Measurements from ENCODE around the gene RGS2.

The RGS2 gene

DNA sequence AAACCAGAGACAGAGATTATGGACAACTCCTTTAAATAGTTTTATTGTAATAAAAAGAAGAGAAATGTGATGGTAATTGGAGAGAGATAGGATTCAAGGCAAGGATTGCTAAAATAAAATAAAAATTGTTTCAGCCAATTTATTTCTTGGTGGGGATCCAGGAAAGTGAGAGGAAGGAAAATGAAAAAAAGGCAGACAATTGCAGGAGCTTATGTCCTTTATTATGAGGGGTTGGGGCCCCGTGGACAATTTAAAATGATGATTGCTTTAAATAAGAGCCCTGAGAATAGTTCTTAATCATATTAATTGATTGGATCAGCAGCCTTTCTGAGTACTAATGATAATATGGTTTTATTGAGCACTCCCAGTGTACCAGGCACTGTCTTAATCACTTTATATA, 40.2 kb downstream of the RGS2 start:
- no peak overlapping the region for H3K27ac ChIP-seq
- H3K36me3 ChIP-seq (replicated peaks) = no peaks in the 10 kb centered on the region
- TF ChIP-seq, protein P1, sequence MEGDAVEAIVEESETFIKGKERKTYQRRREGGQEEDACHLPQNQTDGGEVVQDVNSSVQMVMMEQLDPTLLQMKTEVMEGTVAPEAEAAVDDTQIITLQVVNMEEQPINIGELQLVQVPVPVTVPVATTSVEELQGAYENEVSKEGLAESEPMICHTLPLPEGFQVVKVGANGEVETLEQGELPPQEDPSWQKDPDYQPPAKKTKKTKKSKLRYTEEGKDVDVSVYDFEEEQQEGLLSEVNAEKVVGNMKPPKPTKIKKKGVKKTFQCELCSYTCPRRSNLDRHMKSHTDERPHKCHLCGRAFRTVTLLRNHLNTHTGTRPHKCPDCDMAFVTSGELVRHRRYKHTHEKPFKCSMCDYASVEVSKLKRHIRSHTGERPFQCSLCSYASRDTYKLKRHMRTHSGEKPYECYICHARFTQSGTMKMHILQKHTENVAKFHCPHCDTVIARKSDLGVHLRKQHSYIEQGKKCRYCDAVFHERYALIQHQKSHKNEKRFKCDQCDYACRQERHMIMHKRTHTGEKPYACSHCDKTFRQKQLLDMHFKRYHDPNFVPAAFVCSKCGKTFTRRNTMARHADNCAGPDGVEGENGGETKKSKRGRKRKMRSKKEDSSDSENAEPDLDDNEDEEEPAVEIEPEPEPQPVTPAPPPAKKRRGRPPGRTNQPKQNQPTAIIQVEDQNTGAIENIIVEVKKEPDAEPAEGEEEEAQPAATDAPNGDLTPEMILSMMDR (IDR thresholded peaks at IDR 0.05; ENCODE audit: low read depth, low read length, missing control alignments) = no peak
- in situ Hi-C loops (cut with HindIII; ENCODE audit: low pct_ligation_motif_present, low sequenced_read_pairs) = no loop called here
- no peak overlapping the region for H3K4me3 ChIP-seq (ENCODE audit: low read depth, low read length)
- DNase-seq = no peak
- no peaks in the 10 kb centered on the region for H3K27me3 ChIP-seq (replicated peaks)

DNA sequence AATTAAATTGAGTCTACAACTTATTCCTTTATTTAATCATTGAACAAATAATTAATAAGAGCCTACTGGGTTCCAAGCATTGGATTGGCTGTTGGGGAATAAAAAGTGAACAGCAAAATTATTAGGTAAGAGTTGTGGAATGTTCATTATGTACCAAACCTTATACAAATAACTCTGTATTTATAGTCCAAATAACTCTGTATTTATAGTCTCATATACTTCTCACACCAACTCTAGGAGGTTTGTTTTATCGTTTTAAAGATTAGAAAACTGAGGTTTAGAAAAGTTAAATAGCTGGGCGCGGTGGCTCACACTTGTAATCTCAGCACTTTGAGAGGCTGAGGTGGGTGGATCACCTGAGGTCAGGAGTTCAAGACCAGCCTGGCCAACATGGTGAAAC, 40.6 kb downstream of the RGS2 start:
- DNase-seq = no peak
- in situ Hi-C loops (cut with HindIII; ENCODE audit: low pct_ligation_motif_present, low sequenced_read_pairs) = no loop called here
- Histone ChIP-seq H3K36me3 (replicated peaks) (no peaks in the 10 kb centered on the region), H3K27me3 (replicated peaks) (no peaks in the 10 kb centered on the region), H3K4me3 (ENCODE audit: low read depth, low read length) (no peak overlapping the region), H3K27ac (no peak overlapping the region)
- TF ChIP-seq, protein P1 (IDR thresholded peaks at IDR 0.05; ENCODE audit: low read depth, low read length, missing control alignments) = no peak

DNA sequence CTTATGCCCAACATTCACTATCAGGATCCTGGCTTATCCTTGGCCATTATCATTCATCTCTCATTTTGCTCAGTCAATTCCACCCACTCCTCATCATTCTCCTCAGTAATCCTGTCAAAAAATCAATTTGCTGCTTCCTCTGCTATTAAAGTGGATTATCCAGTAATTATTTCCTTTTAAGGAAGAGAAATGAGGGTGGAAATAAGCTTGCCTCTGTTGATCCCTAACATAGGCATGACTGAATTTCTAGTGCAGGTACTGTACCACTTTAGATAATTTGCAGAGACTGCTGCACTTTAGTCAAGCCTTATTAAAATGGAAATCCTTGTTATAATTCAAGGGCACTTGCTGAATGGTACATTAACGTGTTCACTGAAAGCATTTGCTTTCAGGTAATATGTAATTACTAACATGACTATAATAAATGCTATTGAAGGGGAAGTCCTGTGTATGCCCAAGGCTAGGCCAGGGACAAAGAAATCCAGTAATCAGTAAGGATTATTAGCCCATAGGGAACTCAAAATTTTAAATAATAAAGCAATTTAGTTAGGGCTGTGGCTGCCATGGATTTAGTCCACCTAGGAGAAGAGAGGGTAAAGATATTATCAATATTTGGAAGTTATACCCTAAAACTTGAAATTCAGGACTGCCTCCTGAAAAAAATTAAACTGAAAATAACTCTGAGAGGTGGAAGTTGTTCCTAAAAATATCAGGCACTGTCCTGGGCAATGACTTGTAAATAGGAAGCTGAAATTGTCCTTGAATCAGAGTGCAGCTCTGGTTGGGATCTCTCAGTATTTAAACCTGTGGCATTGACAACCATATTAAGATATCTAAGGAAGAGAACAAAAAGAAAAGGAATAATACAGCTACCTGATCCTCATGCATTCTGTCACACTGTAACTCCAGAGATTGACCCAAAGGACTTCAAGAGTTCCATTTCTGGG, 43.4 kb downstream of the RGS2 start:
- TF ChIP-seq, protein P1 (IDR thresholded peaks at IDR 0.05; ENCODE audit: low read depth, low read length, missing control alignments) = no peak
- DNase-seq = no peak
- in situ Hi-C loops (cut with HindIII; ENCODE audit: low pct_ligation_motif_present, low sequenced_read_pairs) = no loop called here
- H3K27ac ChIP-seq = no peak overlapping the region
- H3K36me3 ChIP-seq (replicated peaks) = no peaks in the 10 kb centered on the region
- no peak overlapping the region for H3K4me3 ChIP-seq (ENCODE audit: low read depth, low read length)
- no peaks in the 10 kb centered on the region for H3K27me3 ChIP-seq (replicated peaks)

DNA sequence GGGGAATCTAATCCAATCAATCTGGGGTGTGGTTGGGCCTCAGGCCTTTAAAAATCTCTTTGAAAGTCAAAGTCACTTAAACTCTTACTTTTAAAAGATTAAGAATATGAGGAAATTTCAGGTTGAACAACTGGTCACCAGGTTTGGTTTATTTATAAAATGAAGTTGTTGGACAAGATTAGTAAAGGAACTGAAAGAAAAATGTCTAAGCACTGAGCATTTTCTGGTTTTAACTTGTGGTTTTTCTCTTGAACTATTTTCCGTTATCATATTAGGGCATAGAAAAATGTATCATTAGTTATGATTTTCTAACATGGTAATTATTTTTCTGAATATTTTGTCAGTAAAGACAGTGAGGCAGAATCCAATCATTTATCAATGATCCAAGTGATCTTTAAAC, 49.6 kb downstream of the RGS2 start:
- TF ChIP-seq, protein P1 (IDR thresholded peaks at IDR 0.05; ENCODE audit: low read depth, low read length, missing control alignments) = no peak
- no peaks in the 10 kb centered on the region for H3K36me3 ChIP-seq (replicated peaks)
- in situ Hi-C loops (cut with HindIII; ENCODE audit: low pct_ligation_motif_present, low sequenced_read_pairs) = no loop called here
- no peak overlapping the region for H3K4me3 ChIP-seq (ENCODE audit: low read depth, low read length)
- H3K27me3 ChIP-seq (replicated peaks) = no peaks in the 10 kb centered on the region
- no peak overlapping the region for H3K27ac ChIP-seq
- DNase-seq = no peak

DNA sequence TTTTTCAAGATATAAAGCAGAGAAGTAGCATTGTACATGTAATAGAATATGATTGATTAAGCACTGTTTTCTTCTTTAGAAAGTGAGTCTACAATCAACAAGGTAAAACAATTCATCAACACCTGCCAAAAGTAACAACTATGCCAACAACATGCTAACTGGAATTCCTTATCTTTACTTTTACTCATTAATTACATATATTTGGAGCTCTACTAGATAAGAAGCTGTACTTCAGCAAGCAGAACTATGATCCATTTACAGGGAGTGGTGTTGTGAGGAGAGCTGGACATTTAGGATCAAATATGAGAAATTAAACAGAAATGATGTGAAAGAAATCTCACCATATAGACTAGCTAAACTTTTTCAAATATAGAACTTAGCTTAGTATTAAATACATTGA, 51.0 kb downstream of the RGS2 start:
- DNase-seq = no peak
- in situ Hi-C loops (cut with HindIII; ENCODE audit: low pct_ligation_motif_present, low sequenced_read_pairs) = no loop called here
- H3K27ac ChIP-seq = no peak overlapping the region
- TF ChIP-seq, protein P1 (IDR thresholded peaks at IDR 0.05; ENCODE audit: low read depth, low read length, missing control alignments) = no peak
- H3K36me3 ChIP-seq (replicated peaks) = no peaks in the 10 kb centered on the region
- no peaks in the 10 kb centered on the region for H3K27me3 ChIP-seq (replicated peaks)
- no peak overlapping the region for H3K4me3 ChIP-seq (ENCODE audit: low read depth, low read length)
